ENCODE data around the gene ARHGAP26.

Gene ARHGAP26

DNA sequence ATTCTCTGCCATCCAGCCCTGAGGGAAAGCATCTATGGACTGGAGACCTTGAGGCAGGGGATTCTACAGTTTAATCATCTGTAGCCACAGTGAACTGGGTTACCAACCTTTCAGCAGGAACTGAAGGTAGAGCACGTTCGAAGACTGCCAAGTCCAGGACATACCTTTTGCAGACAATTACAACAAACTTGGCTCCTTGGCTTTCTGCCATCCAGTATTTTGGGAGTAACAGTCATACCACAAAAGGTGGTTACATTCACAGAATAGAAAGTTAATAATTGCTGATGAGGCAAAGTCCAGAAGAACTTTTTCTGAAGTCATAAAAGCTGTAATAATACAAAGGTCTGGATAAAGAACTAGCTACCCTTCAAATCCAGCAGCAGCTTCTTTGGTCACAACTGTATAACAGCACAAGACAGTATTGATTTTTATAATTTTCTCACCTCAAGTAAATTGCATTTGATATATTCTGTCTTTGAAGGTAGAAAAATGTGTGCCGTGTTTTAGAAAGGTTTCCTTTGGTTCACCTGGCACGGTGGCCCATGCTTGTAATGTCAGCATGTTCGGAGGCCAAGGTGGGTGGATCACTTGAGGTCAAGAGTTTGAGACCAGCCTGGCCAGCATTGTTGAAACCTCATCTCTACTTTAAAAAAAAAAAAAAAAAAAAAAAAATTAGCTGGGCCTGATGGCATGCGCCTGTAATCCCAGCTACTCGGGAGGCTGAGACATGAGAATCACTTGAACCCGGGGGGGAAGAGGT lies 396.7 kb downstream of the ARHGAP26 start:
- DNase-seq (ENCODE audit: low spot score): no peak

DNA sequence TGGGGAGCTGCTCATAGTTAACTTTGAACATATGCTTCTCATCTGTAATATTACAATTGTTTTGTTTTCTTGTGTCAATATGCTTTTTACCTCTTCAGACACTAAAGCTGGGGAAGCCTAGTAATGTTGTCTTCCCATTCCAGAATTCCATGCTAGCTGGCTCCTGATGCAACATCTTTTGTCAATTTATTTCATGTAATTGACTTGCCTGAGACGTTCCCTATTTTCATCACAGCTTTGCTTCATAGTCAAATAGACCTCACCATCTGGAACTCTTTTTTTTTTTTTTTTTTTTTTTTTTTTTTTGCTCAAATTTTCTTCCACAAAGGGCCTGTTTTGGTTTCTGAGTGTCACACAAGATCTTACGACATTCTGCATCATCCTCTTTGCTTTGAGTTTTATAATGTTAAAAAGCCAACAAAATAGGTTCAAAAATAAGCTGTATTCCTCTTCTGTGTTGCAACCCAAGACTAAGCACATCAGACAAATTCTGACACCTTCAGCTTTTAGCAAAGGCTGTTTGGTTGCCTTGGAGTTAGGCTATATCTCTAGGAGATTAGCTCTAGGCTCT lies 398.1 kb downstream of the ARHGAP26 start:
- no peak for DNase-seq (ENCODE audit: low spot score)

DNA sequence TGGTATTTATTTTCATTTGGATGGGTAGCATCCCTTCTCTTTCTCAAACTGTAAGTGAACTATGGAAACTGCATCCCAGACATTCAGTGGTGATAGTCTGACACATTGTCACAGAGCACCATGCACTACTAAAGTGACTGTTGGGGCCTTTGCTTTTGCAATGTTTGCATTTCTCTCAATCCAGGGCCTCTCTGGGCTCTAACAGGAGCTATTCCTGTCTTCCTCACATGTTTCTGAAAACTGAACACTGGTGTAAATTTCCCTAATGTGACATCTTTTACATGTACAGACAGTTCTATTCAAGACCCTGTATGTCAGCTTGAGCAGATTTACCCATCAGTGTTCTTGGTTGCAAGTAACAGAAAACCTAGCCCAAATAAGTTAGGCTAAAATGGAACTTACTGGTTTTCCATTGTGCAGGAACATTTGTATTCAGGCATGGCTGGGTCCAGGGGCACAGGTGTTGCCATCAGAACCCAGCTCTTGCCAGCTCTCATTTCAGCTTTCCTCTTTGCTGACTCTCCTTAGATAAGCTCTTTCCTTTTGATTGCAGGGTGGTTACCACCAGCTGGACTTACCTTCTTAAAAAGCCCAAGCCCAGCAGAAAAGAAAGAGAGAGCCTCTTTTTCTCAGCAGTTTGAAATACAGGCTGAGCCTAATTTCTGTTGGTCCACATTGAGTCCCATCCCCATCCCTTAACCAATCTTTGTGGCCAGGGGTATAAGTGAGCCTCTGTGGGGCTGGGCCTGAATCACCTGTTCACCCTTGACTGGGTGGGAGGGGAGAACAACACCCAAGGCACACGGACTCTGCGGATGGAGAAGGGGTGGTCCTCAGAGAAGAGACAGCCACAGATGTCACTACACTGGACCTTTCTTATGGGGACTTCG lies 399.0 kb downstream of the ARHGAP26 start:
- DNase-seq (ENCODE audit: low spot score): no peak

DNA sequence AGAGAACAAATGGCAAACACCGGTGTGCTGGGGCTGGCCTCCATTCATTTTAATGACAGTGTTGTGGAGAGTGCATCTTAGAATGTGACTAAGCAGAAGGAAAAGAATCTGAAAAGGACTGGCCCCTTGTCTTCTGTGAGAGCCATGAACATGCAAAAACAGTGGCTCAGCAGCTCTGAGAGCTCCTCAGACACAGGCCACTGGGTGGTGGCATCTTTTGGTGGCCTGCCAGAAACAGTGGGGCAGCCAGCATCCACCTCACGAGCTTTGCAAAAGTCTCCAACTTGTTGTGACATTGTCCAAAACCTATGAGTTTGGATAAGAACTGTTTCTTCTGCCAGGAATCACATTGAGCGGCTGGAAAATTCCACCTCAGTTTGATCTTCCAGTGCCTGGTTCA lies 399.9 kb downstream of the ARHGAP26 start:
- no peak for DNase-seq (ENCODE audit: low spot score)

DNA sequence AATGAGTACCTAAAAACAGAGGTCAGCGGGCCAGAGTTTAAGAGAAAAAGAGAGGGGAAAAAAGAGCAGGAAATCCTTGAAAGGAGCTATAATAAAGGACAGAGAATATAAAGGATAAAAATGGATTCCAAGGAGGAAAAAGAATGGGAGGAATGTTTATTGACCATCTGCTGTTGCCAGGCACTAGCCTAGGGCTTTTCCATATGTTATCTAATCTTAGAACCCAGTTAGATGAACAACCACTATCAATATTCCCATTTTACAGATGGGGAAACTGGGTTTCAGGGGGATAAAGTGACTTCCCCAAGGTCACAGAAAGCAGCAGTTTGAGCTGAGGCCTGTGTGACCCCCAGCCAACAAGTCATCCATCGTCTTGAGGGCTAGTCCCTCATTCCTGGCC lies 400.8 kb downstream of the ARHGAP26 start:
- DNase-seq (ENCODE audit: low spot score): no peak

DNA sequence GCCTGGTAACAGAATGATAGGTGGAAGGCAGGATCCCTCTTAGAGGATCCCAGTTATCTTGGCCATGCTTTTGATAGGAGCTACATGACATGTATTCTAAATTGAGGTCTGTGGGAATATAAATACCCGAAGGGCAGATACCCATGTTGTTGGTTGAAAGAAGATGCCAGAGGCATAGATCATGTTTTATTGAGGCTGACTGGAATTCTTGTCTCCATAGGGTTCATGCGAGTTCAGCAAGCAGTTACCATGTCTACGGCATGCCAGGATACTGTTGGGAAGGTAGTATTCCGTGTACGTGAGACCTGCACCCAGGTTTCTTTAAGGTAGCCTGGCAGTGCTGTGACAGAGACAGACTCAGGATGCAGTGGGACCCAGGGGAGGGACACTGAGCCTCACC lies 402.6 kb downstream of the ARHGAP26 start:
- no peak for DNase-seq (ENCODE audit: low spot score)

DNA sequence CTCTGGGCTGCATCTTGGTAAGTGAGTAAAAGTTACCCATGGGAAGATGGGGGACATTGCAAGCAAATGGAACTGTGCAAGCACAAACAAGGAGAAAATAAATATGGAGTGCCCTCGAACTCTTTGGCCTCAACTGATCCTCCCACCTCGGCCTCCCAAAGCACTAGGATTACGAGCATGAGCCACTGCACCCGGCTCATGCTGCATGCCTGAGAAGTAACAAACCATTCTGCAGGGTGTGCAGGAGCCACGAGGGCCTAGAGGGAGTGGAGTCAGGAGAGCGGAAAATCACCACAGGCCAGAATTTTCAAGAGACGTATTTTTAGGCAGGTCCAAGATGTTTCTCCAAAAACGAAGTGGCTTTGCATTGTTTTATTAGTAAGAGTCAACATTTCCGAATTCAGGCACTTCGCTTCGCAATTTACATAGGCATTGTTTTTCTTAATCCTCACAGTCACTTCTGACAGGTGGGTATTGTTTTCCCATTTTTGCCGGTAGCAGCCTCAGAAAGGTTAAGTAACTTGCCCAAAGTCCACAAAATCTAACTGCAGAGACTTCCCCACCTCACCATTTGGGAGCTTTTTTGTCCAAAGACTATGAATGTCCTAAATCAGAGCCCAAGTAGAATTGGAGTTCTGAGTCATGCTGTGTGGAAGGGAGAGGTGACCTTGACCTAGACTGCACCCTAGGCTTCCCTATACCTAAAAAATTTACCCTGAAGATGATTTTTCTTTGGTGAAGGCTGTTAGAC lies 403.1 kb downstream of the ARHGAP26 start:
- no peak for DNase-seq (ENCODE audit: low spot score)

DNA sequence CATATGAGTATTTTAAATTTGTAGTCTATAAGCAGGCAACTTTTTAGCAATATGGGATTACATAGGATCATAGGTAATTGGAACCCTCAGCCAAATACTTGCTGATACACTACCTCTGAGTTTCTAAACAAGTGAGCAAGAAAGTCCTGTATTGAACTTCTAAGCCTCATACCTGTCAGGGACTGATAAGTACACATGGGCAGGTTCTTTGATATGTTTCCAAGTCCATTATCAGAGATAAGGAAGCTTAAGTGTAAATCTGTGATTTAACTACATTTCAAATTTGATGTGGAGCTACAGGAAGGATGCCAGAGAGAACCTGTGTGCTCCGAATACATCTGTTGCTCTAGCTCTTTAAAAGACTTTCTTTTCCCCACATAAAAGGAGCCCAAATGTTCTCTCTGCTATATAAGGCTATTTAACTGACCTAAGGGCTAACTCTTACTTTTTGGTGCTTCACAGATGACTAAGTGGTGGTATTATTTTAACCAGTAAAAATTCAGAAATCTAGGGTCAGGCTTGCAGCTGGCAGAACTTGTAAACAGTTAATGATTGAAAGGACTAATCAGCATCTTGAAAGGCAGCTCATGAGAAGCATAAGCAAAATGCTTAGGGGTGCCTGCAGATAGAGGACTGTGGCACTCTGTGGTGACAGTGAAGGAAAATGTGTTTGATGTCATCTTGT lies 404.7 kb downstream of the ARHGAP26 start:
- no peak for DNase-seq (ENCODE audit: low spot score)

DNA sequence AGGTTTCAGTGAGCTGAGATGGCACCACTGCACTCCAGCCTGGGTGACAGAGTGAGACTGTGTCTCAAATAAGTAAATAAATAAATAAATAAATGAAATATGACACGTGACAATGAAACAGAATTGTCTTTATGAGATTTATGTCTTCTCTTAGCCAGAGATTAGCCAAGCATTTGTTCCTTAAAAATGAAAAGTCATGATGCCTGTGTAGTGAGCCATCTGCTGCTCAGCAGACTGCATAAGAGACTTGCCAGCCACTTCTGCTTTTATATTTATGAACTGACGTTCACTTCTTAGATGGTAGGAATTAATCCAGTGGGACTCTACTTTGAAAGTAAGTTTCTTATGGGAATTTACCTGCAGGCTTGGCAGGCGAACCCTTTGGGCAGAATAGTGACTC lies 405.9 kb downstream of the ARHGAP26 start:
- no peak for DNase-seq (ENCODE audit: low spot score)

DNA sequence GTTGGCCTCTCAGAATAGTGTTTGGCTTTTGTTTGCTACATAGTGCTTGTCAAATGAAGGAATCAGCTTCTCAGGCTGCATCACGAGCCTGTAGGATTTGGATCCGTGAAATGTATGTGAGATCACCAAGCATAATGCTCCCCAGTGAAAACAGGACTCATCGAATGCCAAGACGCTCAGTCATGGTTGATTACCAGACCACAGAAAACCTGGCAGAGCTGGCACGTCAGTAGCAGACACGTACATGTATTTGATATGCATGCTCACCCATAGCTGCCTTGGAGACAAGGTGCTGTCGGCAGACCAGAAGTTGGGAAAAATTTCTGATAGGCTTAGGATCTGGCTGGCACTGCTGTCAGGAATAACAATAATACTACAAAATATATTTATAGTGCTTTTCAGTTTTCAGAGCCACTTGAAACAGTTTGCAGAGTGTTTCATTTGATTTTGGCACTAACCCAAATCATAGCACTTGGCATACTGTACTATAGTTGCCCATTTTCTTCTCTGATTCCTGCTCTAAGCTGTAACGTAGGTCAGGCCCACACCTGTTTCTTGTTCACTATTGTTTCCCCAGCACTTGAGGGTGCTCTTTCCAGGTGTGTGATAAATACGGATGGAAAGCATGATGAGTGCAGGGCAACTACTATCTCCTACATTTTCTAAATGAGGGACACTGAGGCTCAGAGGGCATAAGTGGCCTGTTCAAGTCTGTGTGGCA lies 407.2 kb downstream of the ARHGAP26 start:
- no peak for DNase-seq (ENCODE audit: low spot score)

DNA sequence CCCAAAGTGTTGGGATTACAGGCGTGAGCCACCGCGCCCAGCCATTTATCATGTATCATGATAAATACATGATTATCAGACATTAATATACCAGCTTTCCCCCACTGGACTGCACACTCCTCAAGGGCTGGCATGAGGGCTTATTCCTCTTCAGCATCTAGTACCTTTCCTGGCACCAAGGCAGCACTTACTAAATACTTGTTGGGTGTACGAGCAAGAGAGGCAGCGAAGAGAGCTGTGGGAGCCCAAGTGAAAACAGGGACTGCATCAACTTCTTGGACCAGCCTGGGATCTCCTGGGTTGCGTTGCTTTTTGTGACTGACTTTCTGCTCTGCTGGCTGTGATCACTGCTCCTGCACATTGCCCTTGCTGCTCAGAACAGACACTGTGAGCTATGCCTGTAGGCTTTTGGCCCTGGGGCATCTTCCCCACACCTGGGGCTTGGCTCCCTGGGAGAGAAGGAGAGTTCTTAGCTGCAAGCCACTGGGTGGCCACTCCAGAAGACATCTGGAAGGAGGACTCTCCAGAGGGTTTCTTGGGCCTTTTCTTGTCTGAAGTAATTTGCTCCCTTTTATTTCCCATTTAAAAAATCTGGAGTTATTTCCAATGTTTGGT lies 409.1 kb downstream of the ARHGAP26 start:
- DNase-seq (ENCODE audit: low spot score): no peak

DNA sequence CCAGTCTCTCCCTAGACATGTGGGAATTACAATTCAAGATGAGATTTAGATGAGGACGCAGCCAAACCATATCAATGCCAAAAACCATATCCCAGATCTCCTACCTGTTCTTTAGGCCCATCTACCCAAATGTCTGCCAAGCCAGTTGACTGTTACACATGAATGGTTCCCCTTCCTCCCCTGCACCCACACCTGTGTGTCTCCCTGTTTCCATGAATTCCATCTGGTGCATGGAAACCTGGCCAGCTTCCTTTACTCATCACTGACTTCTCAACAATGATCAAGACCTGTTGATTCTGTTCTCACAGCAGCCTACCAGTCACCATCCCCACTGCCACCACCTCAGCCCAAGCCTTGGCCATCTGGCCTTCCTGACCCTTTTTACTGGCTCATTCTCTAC lies 410.6 kb downstream of the ARHGAP26 start:
- no peak for DNase-seq (ENCODE audit: low spot score)

DNA sequence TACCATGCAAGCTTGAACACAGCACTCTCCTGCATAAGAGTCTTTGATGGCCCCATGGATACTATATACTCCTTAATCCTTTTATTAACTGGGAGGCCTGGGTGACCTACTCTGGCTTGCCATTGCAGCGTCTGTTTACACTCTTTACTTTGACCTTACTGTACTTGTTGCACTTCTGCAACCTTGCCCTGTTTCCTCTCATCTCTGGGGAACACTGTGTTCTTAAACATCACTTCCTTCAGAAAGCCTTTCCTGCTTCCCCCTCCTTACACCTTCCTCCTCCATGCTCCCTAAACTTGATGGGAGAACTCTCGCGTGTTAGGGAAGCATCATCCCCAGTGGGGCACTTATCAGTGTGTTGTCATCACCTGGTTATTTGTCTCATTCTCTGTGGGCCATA lies 411.0 kb downstream of the ARHGAP26 start:
- no peak for DNase-seq (ENCODE audit: low spot score)

DNA sequence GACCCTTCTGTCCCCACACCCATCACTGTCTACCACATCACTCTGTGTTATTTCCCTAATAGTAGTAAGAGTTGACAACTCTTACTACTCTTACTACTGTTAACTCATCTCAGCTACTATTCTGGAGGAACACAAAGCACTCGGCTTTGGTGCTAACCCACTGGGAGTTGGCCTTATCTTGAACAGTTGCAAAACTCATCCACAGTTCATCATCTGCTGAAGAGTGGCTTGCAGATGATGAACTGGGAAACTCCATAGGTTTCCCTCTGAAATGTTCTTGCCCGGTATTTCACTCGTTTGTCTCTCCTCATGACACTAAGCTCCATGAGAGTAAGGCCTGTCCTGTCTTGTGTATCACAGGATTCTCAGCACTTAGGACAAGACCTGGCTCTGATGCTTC lies 411.9 kb downstream of the ARHGAP26 start:
- no peak for DNase-seq (ENCODE audit: low spot score)

DNA sequence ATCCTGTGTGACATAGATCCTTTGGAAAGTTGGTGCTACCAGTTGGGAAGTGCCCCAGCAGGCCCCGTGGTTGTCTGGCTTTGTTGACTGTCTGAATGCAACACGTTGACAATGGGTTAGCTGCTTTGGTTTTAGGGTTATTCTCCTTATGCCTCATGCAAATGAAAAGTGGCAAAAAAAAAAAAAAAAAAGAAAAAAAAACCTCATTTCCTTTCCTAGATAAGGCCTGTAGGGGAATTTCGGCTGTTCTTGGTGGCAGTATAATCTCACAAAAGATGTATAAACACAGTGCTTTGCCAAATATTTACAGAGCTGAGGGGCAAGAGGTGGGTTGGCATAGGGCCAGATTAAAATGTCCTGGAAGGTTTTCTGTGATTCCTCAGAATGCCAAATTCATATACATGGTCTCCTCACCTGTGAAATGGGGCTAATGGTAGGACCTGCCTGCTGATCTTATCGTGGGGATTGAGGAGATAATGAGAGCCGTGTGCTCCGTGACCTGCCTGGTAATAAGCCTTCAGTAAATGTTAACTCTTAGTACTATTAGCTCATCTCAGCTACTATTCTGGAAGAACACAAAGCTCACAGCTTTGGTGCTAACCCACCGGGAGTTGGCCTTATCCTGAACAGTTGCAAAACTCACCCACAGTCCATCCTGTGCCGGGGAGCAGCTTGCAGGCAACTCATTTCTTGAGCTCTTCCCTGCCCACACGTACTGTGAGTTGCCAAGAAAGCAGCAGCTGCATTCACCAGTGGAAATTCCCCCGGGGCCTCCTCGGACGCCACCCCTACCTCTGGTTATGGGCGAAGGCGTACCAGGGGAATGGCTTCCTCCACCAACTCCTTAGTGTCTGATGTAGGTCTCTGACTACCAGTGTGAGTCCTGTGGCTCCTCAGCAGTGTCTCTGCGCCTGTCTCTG lies 413.0 kb downstream of the ARHGAP26 start:
- DNase-seq (ENCODE audit: low spot score): no peak

DNA sequence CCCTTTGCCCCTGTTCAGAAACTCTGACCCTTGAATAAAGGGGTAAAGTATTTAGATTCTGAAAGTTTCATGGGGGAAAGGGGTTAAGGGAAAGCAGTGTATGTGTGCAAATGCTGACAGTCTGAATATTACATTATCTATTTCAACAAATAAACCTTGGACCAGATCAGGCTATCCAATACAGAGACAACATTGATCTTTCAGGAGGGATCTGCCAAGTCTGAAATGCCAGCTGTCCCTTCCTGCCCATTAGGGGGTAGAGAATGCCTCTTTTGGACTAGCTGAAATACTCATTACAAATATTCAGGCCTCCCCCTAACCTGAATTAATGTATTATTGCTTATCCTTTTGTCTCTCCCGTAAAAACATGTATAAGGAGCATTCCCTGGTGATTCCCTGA lies 413.8 kb downstream of the ARHGAP26 start:
- DNase-seq (ENCODE audit: low spot score): no peak

DNA sequence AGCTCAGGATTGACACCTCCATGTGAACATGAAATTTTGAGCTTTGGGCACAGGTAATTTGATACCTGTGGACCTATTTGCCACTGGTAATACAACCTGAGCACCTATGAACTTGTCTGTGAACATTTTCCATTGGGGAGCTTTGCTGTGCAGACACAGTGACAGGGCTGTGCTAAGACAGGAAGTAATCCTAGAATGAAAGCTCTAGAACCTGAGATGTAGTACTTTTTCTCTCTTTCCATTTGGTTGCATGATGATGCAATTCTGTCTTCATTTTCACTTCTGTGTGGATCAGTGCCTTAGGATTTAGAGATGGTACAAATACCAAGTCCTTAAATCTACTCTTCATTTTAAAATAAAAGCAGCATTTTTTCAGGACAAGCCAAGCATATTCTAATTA lies 416.4 kb downstream of the ARHGAP26 start:
- DNase-seq (ENCODE audit: low spot score): no peak

DNA sequence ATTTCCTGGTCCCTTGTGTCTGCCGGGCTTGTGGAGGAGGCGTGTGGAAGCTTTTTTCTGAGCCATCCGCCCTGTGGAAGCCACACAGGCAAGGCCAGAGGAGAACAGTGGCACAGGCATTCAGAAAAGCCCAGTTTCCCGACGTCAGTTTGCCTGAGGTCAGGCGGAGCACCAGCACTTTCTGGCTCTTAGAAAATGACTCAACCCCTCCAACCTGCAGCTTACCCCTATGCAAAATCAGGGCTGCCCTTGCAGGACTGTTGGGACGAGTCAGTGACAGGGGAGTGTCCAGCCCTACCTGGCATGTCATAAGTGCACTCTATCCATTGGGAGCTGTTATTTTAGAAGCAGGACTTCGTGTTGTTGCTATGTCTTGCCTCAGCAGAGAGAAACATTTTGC lies 417.3 kb downstream of the ARHGAP26 start:
- no peak for DNase-seq (ENCODE audit: low spot score)

DNA sequence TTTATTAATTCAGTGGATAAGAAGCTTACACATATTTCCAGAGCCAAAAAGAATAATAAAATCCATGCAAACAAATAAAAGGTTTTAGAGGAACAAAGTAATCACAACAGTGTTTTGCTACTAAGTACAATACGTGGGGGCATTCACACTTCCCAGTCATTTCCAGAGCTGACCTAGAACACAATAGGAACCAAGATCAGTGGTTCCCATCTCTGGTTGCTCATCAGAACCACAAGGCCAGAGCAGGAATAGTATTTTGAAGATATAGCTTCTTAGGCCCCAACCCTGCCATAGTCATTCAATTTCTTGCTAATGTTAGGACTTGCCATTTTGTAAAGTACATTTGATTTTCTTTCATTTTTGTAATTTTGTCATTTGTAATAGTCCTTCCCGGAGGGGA lies 417.9 kb downstream of the ARHGAP26 start:
- DNase-seq (ENCODE audit: low spot score): no peak

DNA sequence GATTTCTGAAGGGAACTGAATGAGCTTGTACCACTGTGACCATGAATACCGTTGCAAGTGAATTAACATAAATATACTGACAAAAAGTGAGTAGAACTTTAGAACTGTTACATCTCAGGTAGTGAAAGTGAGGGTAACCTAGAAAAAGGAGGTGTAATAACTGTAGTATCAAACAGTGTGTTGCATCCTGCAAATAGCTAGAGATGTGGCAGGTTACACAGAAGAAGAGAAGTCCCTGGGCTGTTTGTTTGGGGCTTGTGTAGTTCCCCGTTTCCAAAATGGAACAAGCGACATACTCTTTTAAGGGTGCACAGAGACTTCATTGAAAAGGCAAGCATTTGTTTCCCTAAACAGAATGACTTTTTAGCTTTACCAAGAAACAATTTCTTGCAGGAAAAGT lies 418.5 kb downstream of the ARHGAP26 start:
- no peak for DNase-seq (ENCODE audit: low spot score)
